Activated CD8-positive, alpha-beta T cell treated with anti-CD3 and anti-CD28 coated beads for 36 hours (primary cell): Measurements from ENCODE around the gene BCAR3. TPM values are rescaled to one million over a fixed set of nuclear protein-coding genes. Genes with fewer than 3 reads are reported as not detected.

Experiments used
- ATAC-seq: fragments of 200-7000 bp; cut with Tn5 transposase; one replicate; pipeline ENCODE4 v1.10.0; 2021; ENCODE audit warnings: mild to moderate bottlenecking, moderate library complexity
- CTCF ChIA-PET: fragments of 350-600 bp; sonication (Branson Sonifier 250); formaldehyde crosslinking; loops from one replicate; lab custom pipeline; 2021; ENCODE audit warnings: antibody characterized with exemption; lab: Charles Lee
- POLR2A ChIA-PET: fragments of 350-600 bp; sonication (Branson Sonifier 250); formaldehyde crosslinking; loops from one replicate; lab custom pipeline; 2021; ENCODE audit warnings: antibody characterized with exemption; lab: Charles Lee
- DNase-seq: peaks from one replicate; pipeline ENCODE4 v3.0.0-alpha.2; 2020
- H3K27ac Mint-ChIP-seq: one replicate; pipeline ENCODE4 v1.8.0; 2021; ENCODE audit warnings: mild to moderate bottlenecking, mixed read lengths
- H3K27me3 Mint-ChIP-seq: one replicate; pipeline ENCODE4 v1.8.0; 2021; ENCODE audit warnings: mixed read lengths
- H3K36me3 Mint-ChIP-seq: one replicate; pipeline ENCODE4 v1.8.0; 2021; ENCODE audit warnings: low read depth, mixed read lengths
- H3K4me1 Mint-ChIP-seq: one replicate; pipeline ENCODE4 v1.8.0; 2021; ENCODE audit warnings: low read depth, mixed read lengths
- H3K4me3 Mint-ChIP-seq: one replicate; pipeline ENCODE4 v1.8.0; 2021; ENCODE audit warnings: mild to moderate bottlenecking, moderate library complexity, mixed read lengths
- H3K9me3 Mint-ChIP-seq: one replicate; pipeline ENCODE4 v1.8.0; 2021; ENCODE audit warnings: mixed read lengths
- intact Hi-C: fragments of 100-400 bp; cut with micrococcal nuclease; formaldehyde crosslinking; loops from one replicate; pipeline ENCODE4 v1.10.0; 2022
- total RNA-seq, 2 experiments: library from RNA; stranded (reverse); gene quantifications; one replicate each; pipeline ENCODE4 v1.2.3, GENCODE V29; 2021
- TF ChIP-seq, protein P1 (sequence below): fragments of 200-600 bp; IDR thresholded peaks from one replicate; pipeline ENCODE4 v1.8.0; 2022; ENCODE audit warnings: antibody characterized with exemption, mild to moderate bottlenecking

The BCAR3 gene
- total RNA-seq, 2 experiments from 2014 or later = 0.51 to 0.70 TPM

DNA sequence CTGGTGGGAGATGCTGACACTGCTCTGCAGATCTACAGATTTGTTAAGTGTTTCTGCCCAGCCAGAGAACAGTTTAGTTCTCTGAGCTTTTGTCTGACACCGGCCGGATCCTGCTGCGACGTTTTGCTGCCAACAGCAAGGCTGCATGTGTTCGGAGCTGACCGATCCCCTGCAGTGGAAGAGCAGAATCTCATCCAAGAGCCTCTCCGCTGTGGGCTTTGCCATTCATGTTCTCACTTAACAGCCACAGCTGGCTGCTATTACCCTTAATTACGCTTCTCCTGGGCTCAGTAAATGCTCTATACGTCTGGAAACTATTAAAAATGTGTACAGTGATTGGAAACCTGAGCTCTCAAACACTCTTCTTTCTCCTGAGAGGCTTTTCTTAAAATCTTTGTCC, 105.3 kb downstream of the BCAR3 start:
- ChIA-PET POLR2A (no interaction called here), CTCF (no interaction called here)
- H3K27ac Mint-ChIP-seq = no peak overlapping the region
- H3K4me1 Mint-ChIP-seq = no peaks in the 10 kb centered on the region
- H3K27me3 Mint-ChIP-seq = no peaks in the 10 kb centered on the region
- DNase-seq = no peak
- no peak for ATAC-seq
- intact Hi-C loops = no loop called here
- no peaks in the 10 kb centered on the region for H3K9me3 Mint-ChIP-seq
- no peak overlapping the region for H3K4me3 Mint-ChIP-seq
- TF ChIP-seq, protein P1, sequence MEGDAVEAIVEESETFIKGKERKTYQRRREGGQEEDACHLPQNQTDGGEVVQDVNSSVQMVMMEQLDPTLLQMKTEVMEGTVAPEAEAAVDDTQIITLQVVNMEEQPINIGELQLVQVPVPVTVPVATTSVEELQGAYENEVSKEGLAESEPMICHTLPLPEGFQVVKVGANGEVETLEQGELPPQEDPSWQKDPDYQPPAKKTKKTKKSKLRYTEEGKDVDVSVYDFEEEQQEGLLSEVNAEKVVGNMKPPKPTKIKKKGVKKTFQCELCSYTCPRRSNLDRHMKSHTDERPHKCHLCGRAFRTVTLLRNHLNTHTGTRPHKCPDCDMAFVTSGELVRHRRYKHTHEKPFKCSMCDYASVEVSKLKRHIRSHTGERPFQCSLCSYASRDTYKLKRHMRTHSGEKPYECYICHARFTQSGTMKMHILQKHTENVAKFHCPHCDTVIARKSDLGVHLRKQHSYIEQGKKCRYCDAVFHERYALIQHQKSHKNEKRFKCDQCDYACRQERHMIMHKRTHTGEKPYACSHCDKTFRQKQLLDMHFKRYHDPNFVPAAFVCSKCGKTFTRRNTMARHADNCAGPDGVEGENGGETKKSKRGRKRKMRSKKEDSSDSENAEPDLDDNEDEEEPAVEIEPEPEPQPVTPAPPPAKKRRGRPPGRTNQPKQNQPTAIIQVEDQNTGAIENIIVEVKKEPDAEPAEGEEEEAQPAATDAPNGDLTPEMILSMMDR = no peak
- H3K36me3 Mint-ChIP-seq = no peaks in the 10 kb centered on the region

DNA sequence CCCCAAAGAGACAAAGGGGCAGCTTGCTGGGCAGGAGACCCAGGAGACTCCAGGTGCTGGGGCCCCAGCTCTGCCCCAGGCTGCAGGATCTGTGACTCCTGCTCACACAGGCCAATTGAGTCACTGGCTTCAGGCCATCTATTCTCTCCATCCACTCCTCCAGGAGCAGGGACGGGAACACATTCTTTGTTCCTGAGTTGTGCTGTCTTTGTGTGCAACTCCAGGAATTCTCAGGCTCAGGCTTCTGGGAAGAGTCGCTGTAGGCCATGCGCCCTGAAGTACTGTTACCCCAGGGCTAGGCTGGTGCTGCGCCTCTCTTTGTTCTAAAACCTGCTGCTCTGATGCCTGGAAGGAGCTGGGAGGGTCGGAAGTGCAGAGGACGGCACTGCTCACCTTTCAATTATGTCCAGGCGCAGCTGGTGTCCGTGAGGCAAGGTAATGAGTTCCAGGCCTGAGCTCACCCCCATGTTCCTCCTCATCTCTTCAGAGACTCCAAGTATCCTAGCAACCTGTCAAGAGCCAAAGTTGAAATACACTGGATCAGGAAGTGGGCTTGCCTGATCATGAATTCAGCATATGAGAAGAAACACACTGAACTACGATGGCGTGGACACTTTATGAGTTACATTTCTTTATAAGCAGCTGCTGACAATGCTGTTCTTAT, 105.9 kb downstream of the BCAR3 start:
- ATAC-seq = no peak
- no peak overlapping the region for H3K4me3 Mint-ChIP-seq
- intact Hi-C loops = no loop called here
- no peaks in the 10 kb centered on the region for H3K36me3 Mint-ChIP-seq
- H3K27ac Mint-ChIP-seq = no peak overlapping the region
- H3K27me3 Mint-ChIP-seq = no peaks in the 10 kb centered on the region
- DNase-seq = no peak
- H3K4me1 Mint-ChIP-seq = no peaks in the 10 kb centered on the region
- no peaks in the 10 kb centered on the region for H3K9me3 Mint-ChIP-seq
- POLR2A ChIA-PET = no interaction called here
- TF ChIP-seq, protein P1 = no peak
- CTCF ChIA-PET = no interaction called here

DNA sequence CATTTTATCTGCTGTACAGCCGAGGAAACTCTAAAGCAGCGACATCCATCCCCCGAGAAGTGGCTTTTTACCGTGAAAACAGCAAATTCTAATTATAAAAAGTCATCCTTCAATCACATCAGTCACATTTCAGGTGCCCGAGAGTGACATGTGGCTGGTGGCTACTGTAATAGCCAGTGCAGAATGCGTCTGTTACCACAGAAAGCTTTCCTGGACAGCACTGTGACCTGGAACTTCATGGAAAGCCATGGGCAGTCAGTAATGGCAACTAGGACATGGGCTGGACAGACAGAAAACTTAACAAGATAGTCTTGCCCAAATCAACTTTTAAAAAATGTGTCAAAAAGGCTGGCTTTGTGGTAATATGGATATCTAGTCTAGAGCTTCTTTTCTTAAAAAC, 106.6 kb downstream of the BCAR3 start:
- ChIA-PET POLR2A (no interaction called here), CTCF (no interaction called here)
- DNase-seq (no peak), ATAC-seq (no peak)
- no peak overlapping the region for H3K27ac Mint-ChIP-seq
- TF ChIP-seq, protein P1 = no peak
- intact Hi-C loops = no loop called here
- no peaks in the 10 kb centered on the region for H3K27me3 Mint-ChIP-seq
- H3K36me3 Mint-ChIP-seq = no peaks in the 10 kb centered on the region
- H3K9me3 Mint-ChIP-seq = no peaks in the 10 kb centered on the region
- no peak overlapping the region for H3K4me3 Mint-ChIP-seq
- no peaks in the 10 kb centered on the region for H3K4me1 Mint-ChIP-seq

DNA sequence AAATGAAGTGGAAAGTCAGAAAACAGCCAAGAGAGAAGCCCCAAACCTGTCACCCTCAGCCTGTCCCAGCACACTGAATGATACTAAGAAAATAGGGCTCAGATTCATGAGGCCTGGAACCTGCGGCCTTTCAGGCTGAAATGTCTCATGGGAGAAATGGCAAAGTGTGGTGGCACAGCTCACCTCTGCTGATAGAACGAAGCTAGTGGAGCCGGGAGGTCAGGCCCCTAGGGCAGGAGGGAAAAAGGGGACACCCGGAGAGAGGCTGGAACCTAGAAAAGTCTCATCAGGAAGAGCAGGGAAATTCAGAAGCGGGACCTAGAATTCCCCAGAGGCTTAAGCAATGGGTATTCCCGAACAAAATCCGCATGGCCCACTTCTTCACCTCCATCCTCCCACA, 107.1 kb downstream of the BCAR3 start:
- DNase-seq (no peak), ATAC-seq (no peak)
- Mint-ChIP-seq H3K4me3 (no peak overlapping the region), H3K36me3 (no peaks in the 10 kb centered on the region), H3K27me3 (no peaks in the 10 kb centered on the region), H3K27ac (no peak overlapping the region), H3K9me3 (no peaks in the 10 kb centered on the region), H3K4me1 (no peaks in the 10 kb centered on the region)
- intact Hi-C loops = no loop called here
- ChIA-PET POLR2A (no interaction called here), CTCF (no interaction called here)
- TF ChIP-seq, protein P1 = no peak

DNA sequence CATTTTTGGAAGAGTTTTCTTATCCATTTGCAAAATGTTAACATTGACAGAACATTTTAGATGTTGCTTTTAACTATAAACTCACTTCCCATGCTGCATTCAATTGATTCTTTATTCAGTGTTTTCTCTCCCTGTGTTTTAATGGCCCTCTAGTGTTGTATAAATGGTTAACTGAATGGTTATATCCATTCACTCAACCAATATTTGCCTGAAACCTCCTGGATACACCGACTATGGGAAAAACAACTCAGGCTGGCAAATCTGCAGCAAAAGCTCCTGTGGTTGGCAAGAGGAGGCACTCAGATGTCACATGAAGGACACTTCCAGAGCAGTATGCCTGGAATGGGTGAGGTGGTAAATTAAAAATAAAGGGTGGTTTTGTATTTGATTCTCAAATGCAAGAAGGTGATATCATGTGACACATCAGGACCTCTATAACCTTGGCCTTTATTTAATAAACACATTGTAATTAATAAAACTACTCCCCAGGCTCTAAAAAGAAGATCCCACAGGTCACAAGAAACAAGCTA, 107.6 kb downstream of the BCAR3 start:
- Mint-ChIP-seq H3K4me1 (no peaks in the 10 kb centered on the region), H3K4me3 (no peak overlapping the region), H3K27me3 (no peaks in the 10 kb centered on the region), H3K27ac (no peak overlapping the region), H3K36me3 (no peaks in the 10 kb centered on the region), H3K9me3 (no peaks in the 10 kb centered on the region)
- ChIA-PET CTCF (no interaction called here), POLR2A (no interaction called here)
- TF ChIP-seq, protein P1 = no peak
- ATAC-seq (no peak), DNase-seq (no peak)
- intact Hi-C loops = no loop called here
